WTC11 (cell line): Measurements from ENCODE around the gene COBL. TPM values are rescaled to one million over a fixed set of nuclear protein-coding genes. Genes with fewer than 3 reads are reported as not detected.

ENCODE experiments used
- ATAC-seq: fragments of 200-7000 bp; cut with Tn5 transposase; 2 replicates; pipeline ENCODE4 v1.10.0; 2021; ENCODE audit warnings: mild to moderate bottlenecking, moderate library complexity
- CTCF ChIA-PET: fragments of 300-600 bp; sonication (Branson Sonifier 250); formaldehyde crosslinking; loops from one replicate; lab custom pipeline; 2021; ENCODE audit warnings: antibody characterized with exemption; lab: Charles Lee
- POLR2A ChIA-PET: fragments of 350-600 bp; sonication (Branson Sonifier 250); formaldehyde crosslinking; loops from one replicate; lab custom pipeline; 2021; ENCODE audit warnings: antibody characterized with exemption; lab: Charles Lee
- DNase-seq: peaks from one replicate; pipeline ENCODE4 v3.0.0; 2021; ENCODE audit warnings: low spot score
- H3K27ac Mint-ChIP-seq: 2 replicates; pipeline ENCODE4 v1.8.0; 2021; ENCODE audit warnings: mixed read lengths
- H3K27me3 Mint-ChIP-seq: 2 replicates; pipeline ENCODE4 v1.8.0; 2021; ENCODE audit warnings: low read depth, mild to moderate bottlenecking, moderate library complexity, mixed read lengths
- H3K36me3 Mint-ChIP-seq: 2 replicates; pipeline ENCODE4 v1.8.0; 2021; ENCODE audit warnings: mixed read lengths
- H3K4me1 Mint-ChIP-seq: 2 replicates; pipeline ENCODE4 v1.8.0; 2022; ENCODE audit warnings: mixed read lengths
- H3K4me3 Mint-ChIP-seq: 2 replicates; pipeline ENCODE4 v1.8.0; 2021; ENCODE audit warnings: mild to moderate bottlenecking, moderate library complexity, mixed read lengths
- H3K9me3 Mint-ChIP-seq: 2 replicates; pipeline ENCODE4 v1.8.0; 2021; ENCODE audit warnings: mixed read lengths
- ELF4 ChIP-seq: sonication (generic); formaldehyde crosslinking; IDR thresholded peaks from 2 replicates; pipeline ENCODE4 v1.8.1; 2022; ENCODE audit warnings: low read depth, mild to moderate bottlenecking, moderate library complexity, missing genetic modification reagents
- EMX1 ChIP-seq: fragments of 250-450 bp; sonication (Bioruptor Pico); IDR thresholded peaks from 2 replicates; pipeline ENCODE4 v1.8.0; 2021; ENCODE audit warnings: mild to moderate bottlenecking
- FOXP1 ChIP-seq: sonication (generic); formaldehyde crosslinking; IDR thresholded peaks from 2 replicates; pipeline ENCODE4 v1.8.0; 2022; ENCODE audit warnings: missing genetic modification reagents, mild to moderate bottlenecking, moderate library complexity, borderline replicate concordance
- FOXP4 ChIP-seq: sonication (generic); formaldehyde crosslinking; IDR thresholded peaks from 2 replicates; pipeline ENCODE4 v1.8.0; 2022; ENCODE audit warnings: mild to moderate bottlenecking, missing genetic modification reagents
- GTF2I ChIP-seq: fragments of 250-450 bp; sonication (Bioruptor Pico); conservative IDR thresholded peaks from 2 replicates; pipeline ENCODE4 v1.4.0; 2021; ENCODE audit warnings: mild to moderate bottlenecking
- HMGA2 ChIP-seq: fragments of 250-450 bp; sonication (Bioruptor Pico); IDR thresholded peaks from 2 replicates; pipeline ENCODE4 v1.4.0; 2021; ENCODE audit warnings: mild to moderate bottlenecking, moderate library complexity
- IRF2 ChIP-seq: sonication (generic); formaldehyde crosslinking; IDR thresholded peaks from 2 replicates; pipeline ENCODE4 v1.8.0; 2022; ENCODE audit warnings: low read depth, missing genetic modification reagents, borderline replicate concordance
- JAZF1 ChIP-seq: fragments of 250-450 bp; sonication (Bioruptor Pico); IDR thresholded peaks from 2 replicates; pipeline ENCODE4 v1.9.0; 2021; ENCODE audit warnings: moderate library complexity, mild to moderate bottlenecking, inconsistent platforms
- OVOL2 ChIP-seq: fragments of 250-450 bp; sonication (Bioruptor Pico); IDR thresholded peaks from 2 replicates; pipeline ENCODE4 v1.9.0; 2021; ENCODE audit warnings: mild to moderate bottlenecking, borderline replicate concordance
- STAT6 ChIP-seq: sonication (generic); formaldehyde crosslinking; conservative IDR thresholded peaks from 2 replicates; pipeline ENCODE4 v1.8.1; 2023; ENCODE audit warnings: mild to moderate bottlenecking, low read depth, missing genetic modification reagents, moderate library complexity
- USF2 ChIP-seq: sonication (generic); formaldehyde crosslinking; IDR thresholded peaks from 2 replicates; pipeline ENCODE4 v1.8.1; 2023; ENCODE audit warnings: mild to moderate bottlenecking, missing genetic modification reagents, moderate library complexity
- ZMAT4 ChIP-seq: fragments of 250-450 bp; sonication (Bioruptor Pico); IDR thresholded peaks from 2 replicates; pipeline ENCODE4 v1.9.0; 2021; ENCODE audit warnings: mild to moderate bottlenecking
- ZNF138 ChIP-seq: sonication (generic); formaldehyde crosslinking; conservative IDR thresholded peaks from 2 replicates; pipeline ENCODE4 v1.8.1; 2022; ENCODE audit warnings: mild to moderate bottlenecking, moderate library complexity, missing genetic modification reagents
- ZNF263 ChIP-seq: sonication (generic); formaldehyde crosslinking; IDR thresholded peaks from 2 replicates; pipeline ENCODE4 v1.8.1; 2022; ENCODE audit warnings: low read depth, mild to moderate bottlenecking, moderate library complexity, missing genetic modification reagents
- ZNF423 ChIP-seq: fragments of 250-450 bp; sonication (Bioruptor Pico); IDR thresholded peaks from 2 replicates; pipeline ENCODE4 v2.1.2; 2022; ENCODE audit warnings: mild to moderate bottlenecking, moderate library complexity
- ZNF671 ChIP-seq: fragments of 250-450 bp; sonication (Bioruptor Pico); IDR thresholded peaks from 2 replicates; pipeline ENCODE4 v1.8.0; 2021; ENCODE audit warnings: mild to moderate bottlenecking
- ZSCAN18 ChIP-seq: fragments of 250-450 bp; sonication (Bioruptor Pico); IDR thresholded peaks from 2 replicates; pipeline ENCODE4 v2.1.2; 2022; ENCODE audit warnings: mild to moderate bottlenecking, moderate library complexity
- total RNA-seq: library from RNA; stranded (reverse); gene quantifications from 3 replicates; pipeline ENCODE4 v1.2.3, GENCODE V29; 2021

Gene COBL
- total RNA-seq, 1 experiment from 2014 or later, result 36.5 TPM

GRCh38 chr7:51027935-51028830 is 288.4 kb downstream of the COBL start (continued):
- no peak for TF ChIP-seq FOXP4
- TF ChIP-seq USF2 (CRISPR knock-in tag), result no peak
- no peak for TF ChIP-seq GTF2I
- TF ChIP-seq ZNF423, result no peak

- Mint-ChIP-seq H3K4me1 (no peaks in the 10 kb centered on the region), H3K36me3 (peaks cover 20% of the 10 kb centered on the region), H3K27me3 (no peaks in the 10 kb centered on the region), H3K9me3 (no peaks in the 10 kb centered on the region), H3K27ac (0 out of 2 replicates have a peak overlapping the region, but pooled peaks have one; percentile 16), H3K4me3 (no peak overlapping the region)
- ATAC-seq (no peak), DNase-seq (no peak)
- ChIA-PET CTCF (no interaction called here), POLR2A (no interaction called here)
- TF ChIP-seq JAZF1 (CRISPR knock-in tag), result no peak
- no peak for TF ChIP-seq IRF2 (CRISPR knock-in tag)
- TF ChIP-seq ZNF671 (CRISPR knock-in tag), result no peak
- no peak for TF ChIP-seq EMX1 (CRISPR knock-in tag)
These were observed 289.3 kb downstream of the COBL start for GRCh38 chr7:51027106-51027934.

- H3K4me1 Mint-ChIP-seq, result no peaks in the 10 kb centered on the region
- no peaks in the 10 kb centered on the region for H3K27me3 Mint-ChIP-seq
- no peak overlapping the region for H3K4me3 Mint-ChIP-seq
- no peak overlapping the region for H3K27ac Mint-ChIP-seq
- ChIA-PET POLR2A (no interaction called here), CTCF (no interaction called here)
- no peak for ATAC-seq
- H3K36me3 Mint-ChIP-seq, result peaks cover 20% of the 10 kb centered on the region
- TF ChIP-seq STAT6 (CRISPR knock-in tag), result no peak
- TF ChIP-seq FOXP4, result no peak
- no peak for TF ChIP-seq OVOL2 (CRISPR knock-in tag)
- no peak for TF ChIP-seq ZMAT4
- no peak for TF ChIP-seq ZSCAN18 (CRISPR knock-in tag)
- TF ChIP-seq ZNF138 (CRISPR knock-in tag), result no peak
- TF ChIP-seq ELF4, result no peak
- TF ChIP-seq ZNF263 (CRISPR knock-in tag), result no peak
- TF ChIP-seq FOXP1 (CRISPR knock-in tag), result no peak
- no peak for TF ChIP-seq GTF2I
- TF ChIP-seq HMGA2, result no peak
- no peaks in the 10 kb centered on the region for H3K9me3 Mint-ChIP-seq
- DNase-seq, result no peak
These were observed 290.3 kb downstream of the COBL start for GRCh38 chr7:51026341-51026740.
